Thyroid gland (tissue), 4 donors: Measurements from ENCODE around the gene ABCC8.

Source experiments
- CTCF ChIP-seq, 6 experiments: fragments of 200-600 bp in 3 of 6; fragments of 450-650 bp in 3 of 6; sonication (generic) in 3 of 6; IDR thresholded peaks; one replicate each; pipeline ENCODE4 v1.5.1; 2016 to 2019; ENCODE audit warnings: antibody characterized with exemption in 6 of 6, mild to moderate bottlenecking in 2 of 6, inconsistent platforms in 1 of 6, moderate library complexity in 1 of 6
- POLR2A ChIP-seq, 2 donors: fragments of 450-650 bp; IDR thresholded peaks; one replicate each; pipeline ENCODE4 v1.6.1; 2017; ENCODE audit warnings: antibody characterized with exemption in 2 of 2, mild to moderate bottlenecking in 2 of 2, moderate library complexity in 1 of 2

DNA sequence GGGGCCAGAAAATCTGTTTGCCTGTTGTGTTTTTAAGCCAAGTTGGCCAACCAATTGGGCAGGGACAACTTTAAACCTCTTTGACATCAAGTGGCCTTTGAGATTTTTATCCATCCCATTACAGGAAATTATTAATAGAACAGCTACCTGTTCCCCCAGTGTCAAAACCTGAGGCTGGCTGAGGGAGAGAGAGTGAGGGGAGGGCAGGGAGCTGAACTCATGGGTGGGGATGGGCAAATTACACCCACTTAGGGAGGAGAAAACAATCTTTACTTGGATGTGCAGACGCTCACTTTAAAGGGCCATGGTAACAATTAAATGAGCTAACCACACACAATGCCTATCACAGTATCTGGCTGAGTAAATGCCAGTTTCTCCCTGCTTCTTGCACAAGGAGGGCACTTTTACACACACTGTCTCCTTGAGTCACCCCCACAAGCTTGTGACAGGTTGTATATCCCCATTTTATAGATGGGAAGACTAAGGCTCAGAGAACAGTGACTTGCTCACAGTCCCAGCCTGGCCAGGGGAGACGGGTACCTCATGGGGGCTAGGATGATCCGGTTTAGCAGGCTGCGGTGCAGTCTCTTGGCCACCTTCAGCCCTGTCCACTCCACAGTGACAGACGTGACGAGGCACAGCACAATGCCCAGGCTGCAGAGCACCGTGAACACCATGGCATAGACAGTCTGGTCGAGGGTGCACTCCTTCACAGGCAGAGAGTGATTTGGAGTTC lies 70.4 kb downstream of the ABCC8 start:
- TF ChIP-seq POLR2A (IDR thresholded peaks at IDR 0.05) = no peak
- no peak for TF ChIP-seq CTCF (IDR thresholded peaks at IDR 0.05)
